ENCODE measurements around the gene MKNK2. TPM values are rescaled to one million over a fixed set of nuclear protein-coding genes. Genes with fewer than 3 reads are reported as not detected.
"Not testable (repeated sequence)": the region's sequence is repeated elsewhere in the genome, so short reads cannot be mapped to it uniquely, and the experiment has no call there.

The MKNK2 gene
- total RNA-seq, 2 donors from 2014 or later = 280 to 525 TPM

- Mint-ChIP-seq H3K9me3 (no peaks in the 10 kb centered on the region), H3K36me3 (ENCODE audit: low read depth) (peaks cover 46% of the 10 kb centered on the region), H3K4me1 (peaks cover 4% of the 10 kb centered on the region), H3K27me3 (no peaks in the 10 kb centered on the region), H3K4me3 (no peak overlapping the region), H3K27ac (no peak overlapping the region)
- no peak for ATAC-seq (replicated peaks)
These were observed 12.6 kb downstream of the MKNK2 start for GRCh38 chr19:2038284-2039088.

GRCh38 chr19:2037651-2038255 lies 13.3 kb downstream of the MKNK2 start:
- Mint-ChIP-seq H3K4me3 (no peak overlapping the region), H3K4me1 (peaks cover 9% of the 10 kb centered on the region), H3K9me3 (no peaks in the 10 kb centered on the region), H3K27ac (no peak overlapping the region), H3K36me3 (ENCODE audit: low read depth) (peaks cover 39% of the 10 kb centered on the region), H3K27me3 (no peaks in the 10 kb centered on the region)
- no peak for ATAC-seq (replicated peaks)

GRCh38 chr19:2036424-2036823 lies 14.6 kb downstream of the MKNK2 start:
- H3K36me3 Mint-ChIP-seq (ENCODE audit: low read depth) = peaks cover 28% of the 10 kb centered on the region
- no peak for ATAC-seq (replicated peaks)
- no peaks in the 10 kb centered on the region for H3K27me3 Mint-ChIP-seq
- no peak overlapping the region for H3K27ac Mint-ChIP-seq
- peaks cover 17% of the 10 kb centered on the region for H3K4me1 Mint-ChIP-seq
- H3K9me3 Mint-ChIP-seq = no peaks in the 10 kb centered on the region
- no peak overlapping the region for H3K4me3 Mint-ChIP-seq

GRCh38 chr19:2035590-2035991 lies 15.5 kb downstream of the MKNK2 start:
- Mint-ChIP-seq H3K27ac (no peak overlapping the region), H3K4me3 (no peak overlapping the region), H3K27me3 (no peaks in the 10 kb centered on the region), H3K9me3 (no peaks in the 10 kb centered on the region), H3K4me1 (peaks cover 17% of the 10 kb centered on the region), H3K36me3 (ENCODE audit: low read depth) (peaks cover 20% of the 10 kb centered on the region)
- no peak for ATAC-seq (replicated peaks)

GRCh38 chr19:2034729-2035589 lies 16.1 kb downstream of the MKNK2 start:
- no peak overlapping the region for H3K27ac Mint-ChIP-seq
- H3K27me3 Mint-ChIP-seq = no peaks in the 10 kb centered on the region
- H3K9me3 Mint-ChIP-seq = no peaks in the 10 kb centered on the region
- H3K4me1 Mint-ChIP-seq = peaks cover 17% of the 10 kb centered on the region
- H3K4me3 Mint-ChIP-seq = no peak overlapping the region
- H3K36me3 Mint-ChIP-seq (ENCODE audit: low read depth) = peaks cover 15% of the 10 kb centered on the region
- ATAC-seq (replicated peaks) = peak; percentile 25

- Mint-ChIP-seq H3K36me3 (ENCODE audit: low read depth) (peaks cover 11% of the 10 kb centered on the region), H3K4me1 (peaks cover 17% of the 10 kb centered on the region)
- not testable (repeated sequence) for H3K9me3 Mint-ChIP-seq; ATAC-seq (replicated peaks); H3K27ac Mint-ChIP-seq; H3K4me3 Mint-ChIP-seq; H3K27me3 Mint-ChIP-seq
These were observed 16.8 kb downstream of the MKNK2 start for GRCh38 chr19:2034253-2034652.

GRCh38 chr19:2033825-2034159 lies 17.3 kb downstream of the MKNK2 start:
- Mint-ChIP-seq H3K27me3 (no peaks in the 10 kb centered on the region), H3K36me3 (ENCODE audit: low read depth) (peaks cover 7% of the 10 kb centered on the region), H3K9me3 (no peaks in the 10 kb centered on the region), H3K4me3 (no peak overlapping the region), H3K27ac (no peak overlapping the region), H3K4me1 (peaks cover 17% of the 10 kb centered on the region)
- no peak for ATAC-seq (replicated peaks)

GRCh38 chr19:2033115-2033824 lies 17.8 kb downstream of the MKNK2 start:
- H3K9me3 Mint-ChIP-seq = no peaks in the 10 kb centered on the region
- peak overlapping the region; percentile 81 for H3K4me3 Mint-ChIP-seq
- peak overlapping the region; percentile 87 for H3K27ac Mint-ChIP-seq
- peaks cover 7% of the 10 kb centered on the region for H3K36me3 Mint-ChIP-seq (ENCODE audit: low read depth)
- no peaks in the 10 kb centered on the region for H3K27me3 Mint-ChIP-seq
- peaks cover 17% of the 10 kb centered on the region for H3K4me1 Mint-ChIP-seq
- no peak for ATAC-seq (replicated peaks)

- peak; percentile 83 for ATAC-seq (replicated peaks)
- H3K4me1 Mint-ChIP-seq = peaks cover 17% of the 10 kb centered on the region
- no peaks in the 10 kb centered on the region for H3K9me3 Mint-ChIP-seq
- H3K27me3 Mint-ChIP-seq = no peaks in the 10 kb centered on the region
- peak overlapping the region; percentile 87 for H3K27ac Mint-ChIP-seq
- H3K36me3 Mint-ChIP-seq (ENCODE audit: low read depth) = no peaks in the 10 kb centered on the region
- peak overlapping the region; percentile 81 for H3K4me3 Mint-ChIP-seq
These were observed 18.6 kb downstream of the MKNK2 start for GRCh38 chr19:2032296-2032941.

GRCh38 chr19:2027361-2027760 lies 23.7 kb downstream of the MKNK2 start:
- no peak for ATAC-seq (replicated peaks)
- H3K27ac Mint-ChIP-seq = no peak overlapping the region
- H3K4me1 Mint-ChIP-seq = peaks cover 4% of the 10 kb centered on the region
- no peaks in the 10 kb centered on the region for H3K27me3 Mint-ChIP-seq
- no peaks in the 10 kb centered on the region for H3K36me3 Mint-ChIP-seq (ENCODE audit: low read depth)
- no peak overlapping the region for H3K4me3 Mint-ChIP-seq
- no peaks in the 10 kb centered on the region for H3K9me3 Mint-ChIP-seq

GRCh38 chr19:2026770-2027169 lies 24.3 kb downstream of the MKNK2 start:
- Mint-ChIP-seq H3K4me1 (no peaks in the 10 kb centered on the region), H3K27me3 (no peaks in the 10 kb centered on the region), H3K9me3 (no peaks in the 10 kb centered on the region), H3K36me3 (ENCODE audit: low read depth) (no peaks in the 10 kb centered on the region), H3K4me3 (no peak overlapping the region), H3K27ac (no peak overlapping the region)
- no peak for ATAC-seq (replicated peaks)

GRCh38 chr19:2022289-2022688 lies 28.8 kb downstream of the MKNK2 start:
- Mint-ChIP-seq H3K4me3 (no peak overlapping the region), H3K4me1 (peaks cover 4% of the 10 kb centered on the region), H3K36me3 (ENCODE audit: low read depth) (no peaks in the 10 kb centered on the region), H3K9me3 (no peaks in the 10 kb centered on the region), H3K27me3 (no peaks in the 10 kb centered on the region), H3K27ac (no peak overlapping the region)
- ATAC-seq (replicated peaks) = no peak

GRCh38 chr19:2021453-2022140 lies 29.4 kb downstream of the MKNK2 start:
- Mint-ChIP-seq H3K36me3 (ENCODE audit: low read depth) (no peaks in the 10 kb centered on the region), H3K4me3 (no peak overlapping the region), H3K4me1 (peaks cover 4% of the 10 kb centered on the region), H3K9me3 (no peaks in the 10 kb centered on the region), H3K27me3 (no peaks in the 10 kb centered on the region), H3K27ac (no peak overlapping the region)
- no peak for ATAC-seq (replicated peaks)

Data from activated T-helper 17 cell treated with anti-CD3 and anti-CD28 coated beads, Interleukin-2, amount 50 U/mL, for 72 hours (primary cell).